Measurements from ENCODE around the gene ABI1.
"Not testable (repeated sequence)": the region's sequence is repeated elsewhere in the genome, so short reads cannot be mapped to it uniquely, and the experiment has no call there.

DNA sequence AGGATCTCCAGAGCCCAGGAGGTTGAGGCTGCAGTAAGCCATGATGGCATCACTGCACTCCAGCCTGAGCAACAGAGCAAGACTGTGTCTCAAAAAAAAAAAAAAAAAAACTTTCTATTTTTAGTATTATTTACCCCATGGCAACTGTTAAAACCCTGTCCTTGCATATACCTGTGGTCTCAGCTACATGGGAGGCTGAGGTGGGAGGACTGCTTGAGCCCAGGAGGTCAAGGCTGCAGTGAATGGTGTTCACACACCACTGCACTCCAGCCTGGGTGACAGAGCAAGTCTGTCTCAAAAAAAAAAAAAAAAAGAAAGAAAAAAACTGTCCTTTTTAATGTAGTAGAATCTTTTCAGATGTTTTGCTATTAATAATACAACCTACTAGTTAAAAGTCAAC, 3.2 kb downstream of the ABI1 start:
- TF ChIP-seq, protein P1, sequence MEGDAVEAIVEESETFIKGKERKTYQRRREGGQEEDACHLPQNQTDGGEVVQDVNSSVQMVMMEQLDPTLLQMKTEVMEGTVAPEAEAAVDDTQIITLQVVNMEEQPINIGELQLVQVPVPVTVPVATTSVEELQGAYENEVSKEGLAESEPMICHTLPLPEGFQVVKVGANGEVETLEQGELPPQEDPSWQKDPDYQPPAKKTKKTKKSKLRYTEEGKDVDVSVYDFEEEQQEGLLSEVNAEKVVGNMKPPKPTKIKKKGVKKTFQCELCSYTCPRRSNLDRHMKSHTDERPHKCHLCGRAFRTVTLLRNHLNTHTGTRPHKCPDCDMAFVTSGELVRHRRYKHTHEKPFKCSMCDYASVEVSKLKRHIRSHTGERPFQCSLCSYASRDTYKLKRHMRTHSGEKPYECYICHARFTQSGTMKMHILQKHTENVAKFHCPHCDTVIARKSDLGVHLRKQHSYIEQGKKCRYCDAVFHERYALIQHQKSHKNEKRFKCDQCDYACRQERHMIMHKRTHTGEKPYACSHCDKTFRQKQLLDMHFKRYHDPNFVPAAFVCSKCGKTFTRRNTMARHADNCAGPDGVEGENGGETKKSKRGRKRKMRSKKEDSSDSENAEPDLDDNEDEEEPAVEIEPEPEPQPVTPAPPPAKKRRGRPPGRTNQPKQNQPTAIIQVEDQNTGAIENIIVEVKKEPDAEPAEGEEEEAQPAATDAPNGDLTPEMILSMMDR (IDR thresholded peaks at IDR 0.05; ENCODE audit: borderline replicate concordance, extremely low read depth, low read length, poor library complexity, severe bottlenecking), result not testable (repeated sequence)
- TF ChIP-seq EZH2 (IDR thresholded peaks at IDR 0.05; ENCODE audit: borderline replicate concordance, low read depth, low read length, severe bottlenecking), result not testable (repeated sequence)

Data from DND-41 (cell line).